GM21576 (cell line): ENCODE measurements around the gene WDR86.

Experiments
- ATAC-seq: cut with Tn5 transposase; IDR thresholded peaks from one replicate; pipeline ENCODE4 v1.9.1; 2021; ENCODE audit warnings: mild to moderate bottlenecking, moderate library complexity; ENCODE audit not compliant: unreplicated experiment

Gene WDR86

GRCh38 chr7:151409667-151410404 lies at the start of gene WDR86:
Gene WDR86 (minus strand): TSS chr7:151410038. CDS start chr7:151409589, 449 bp downstream.
- no peak for ATAC-seq

- ATAC-seq, result no peak
Observed at GRCh38 chr7:151457534-151457933, 47.7 kb upstream of the WDR86 start.

GRCh38 chr7:151456782-151457181 lies 46.9 kb upstream of the WDR86 start:
- ATAC-seq, result no peak

GRCh38 chr7:151456276-151456675 lies 46.4 kb upstream of the WDR86 start:
- no peak for ATAC-seq

GRCh38 chr7:151455690-151456089 lies 45.9 kb upstream of the WDR86 start:
- ATAC-seq, result no peak

- no peak for ATAC-seq
Observed at GRCh38 chr7:151454932-151455530, 45.2 kb upstream of the WDR86 start.

GRCh38 chr7:151454305-151454704 lies 44.5 kb upstream of the WDR86 start:
- ATAC-seq, result no peak

GRCh38 chr7:151453326-151453791 lies 43.5 kb upstream of the WDR86 start:
- no peak for ATAC-seq

GRCh38 chr7:151452680-151453325 lies 43.0 kb upstream of the WDR86 start:
- ATAC-seq, result no peak

GRCh38 chr7:151451626-151452571 lies 42.1 kb upstream of the WDR86 start:
- no peak for ATAC-seq

- no peak for ATAC-seq
Observed at GRCh38 chr7:151451156-151451555, 41.3 kb upstream of the WDR86 start.

- no peak for ATAC-seq
Observed at GRCh38 chr7:151449990-151450389, 40.2 kb upstream of the WDR86 start.

GRCh38 chr7:151448261-151449252 lies 38.7 kb upstream of the WDR86 start:
- peak; percentile 64 for ATAC-seq

GRCh38 chr7:151447901-151448260 lies 38.0 kb upstream of the WDR86 start:
- no peak for ATAC-seq

- ATAC-seq, result no peak
Observed at GRCh38 chr7:151447312-151447711, 37.5 kb upstream of the WDR86 start.

GRCh38 chr7:151446412-151446811 lies 36.6 kb upstream of the WDR86 start:
- ATAC-seq, result no peak

GRCh38 chr7:151444632-151445031 lies 34.8 kb upstream of the WDR86 start:
- ATAC-seq, result no peak

- no peak for ATAC-seq
Observed at GRCh38 chr7:151442776-151443496, 33.1 kb upstream of the WDR86 start.

- ATAC-seq, result no peak
Observed at GRCh38 chr7:151440799-151441445, 31.1 kb upstream of the WDR86 start.
